Esophagus squamous epithelium (tissue), 5 donors: ENCODE data around the gene KBTBD12. TPM values are rescaled to one million over a fixed set of nuclear protein-coding genes. Genes with fewer than 3 reads are reported as not detected.

ENCODE experiments used
- DNase-seq: peaks from one replicate; lab custom pipeline; 2025; lab: John Stamatoyannopoulos, UW
- H3K27ac ChIP-seq, 4 donors: fragments of 200-600 bp; sonication (generic); one replicate each; pipeline ENCODE4 v1.5.1; 2016 to 2019; ENCODE audit warnings: mild to moderate bottlenecking in 1 of 4
- H3K27me3 ChIP-seq, 4 donors: fragments of 200-600 bp; sonication (generic); 1 replicate in 3 of 4; 2 replicates in 1 of 4; pipeline versions ENCODE4 v1.5.1 to v1.6.0; 2017 to 2021; ENCODE audit warnings: antibody characterized with exemption in 1 of 4
- H3K36me3 ChIP-seq, 3 donors: fragments of 200-600 bp; sonication (generic); one replicate each; pipeline ENCODE4 v1.5.1; 2016 to 2019
- H3K4me1 ChIP-seq, 3 donors: fragments of 200-600 bp; sonication (generic); one replicate each; pipeline ENCODE4 v1.5.1; 2017 to 2019
- H3K4me3 ChIP-seq, 4 donors: fragments of 200-600 bp; sonication (generic); 1 replicate in 3 of 4; 2 replicates in 1 of 4; pipeline ENCODE4 v1.5.1; 2016 to 2019; ENCODE audit warnings: mild to moderate bottlenecking in 2 of 4, moderate library complexity in 1 of 4
- H3K9me3 ChIP-seq, 3 donors: fragments of 200-600 bp; sonication (generic); one replicate each; pipeline ENCODE4 v1.5.1; 2016 to 2019
- POLR2A ChIP-seq, 4 donors: fragments of 450-650 bp; IDR thresholded peaks; one replicate each; pipeline ENCODE4 v1.6.1; 2017; ENCODE audit warnings: antibody characterized with exemption in 4 of 4, mild to moderate bottlenecking in 4 of 4, moderate library complexity in 3 of 4
- WGBS, 2 donors: methylation state at CpG; one replicate each; pipeline ENCODE4 v1.1.5; 2018; 5-methylcytosine and 5-hydroxymethylcytosine counted together
- intact Hi-C: fragments of 100-400 bp; cut with DNase I; formaldehyde crosslinking; loops from one replicate; pipeline ENCODE4 v1.15.0; 2022
- total RNA-seq, 4 donors: library from RNA; depleted of rRNA; stranded (reverse); fragments of >200 nt; gene quantifications; one replicate each; pipeline ENCODE4 v1.1.0, GENCODE V29; 2016
- TF ChIP-seq, protein P1 (sequence below), 6 experiments: fragments of 450-650 bp in 4 of 6; fragments of 200-600 bp in 2 of 6; sonication (generic) in 2 of 6; IDR thresholded peaks; one replicate each; pipeline ENCODE4 v1.5.1; 2016 to 2019; ENCODE audit warnings: antibody characterized with exemption in 6 of 6, mild to moderate bottlenecking in 4 of 6, moderate library complexity in 4 of 6
- donor health status: DM: yes; HTN: yes; CAD: no.

KBTBD12 gene
- total RNA-seq, 4 donors from 2014 or later = 0.38 TPM; not detected in 2

DNA sequence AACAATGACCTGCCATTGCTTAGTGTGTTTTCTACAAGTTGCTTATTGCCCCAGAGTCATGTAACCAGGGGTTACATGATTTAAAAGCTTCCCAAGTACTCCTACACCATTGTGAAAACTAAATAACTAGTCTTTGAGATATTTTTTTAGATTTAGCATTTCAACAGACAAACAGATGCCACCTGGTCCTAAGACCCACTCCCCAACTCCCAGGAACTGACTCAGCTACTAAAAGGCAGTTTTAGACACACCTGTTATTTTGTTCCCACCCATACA, 28.1 kb upstream of the KBTBD12 start:
- no peak overlapping the region for H3K27ac ChIP-seq
- intact Hi-C loops = no loop called here
- TF ChIP-seq, protein P1, sequence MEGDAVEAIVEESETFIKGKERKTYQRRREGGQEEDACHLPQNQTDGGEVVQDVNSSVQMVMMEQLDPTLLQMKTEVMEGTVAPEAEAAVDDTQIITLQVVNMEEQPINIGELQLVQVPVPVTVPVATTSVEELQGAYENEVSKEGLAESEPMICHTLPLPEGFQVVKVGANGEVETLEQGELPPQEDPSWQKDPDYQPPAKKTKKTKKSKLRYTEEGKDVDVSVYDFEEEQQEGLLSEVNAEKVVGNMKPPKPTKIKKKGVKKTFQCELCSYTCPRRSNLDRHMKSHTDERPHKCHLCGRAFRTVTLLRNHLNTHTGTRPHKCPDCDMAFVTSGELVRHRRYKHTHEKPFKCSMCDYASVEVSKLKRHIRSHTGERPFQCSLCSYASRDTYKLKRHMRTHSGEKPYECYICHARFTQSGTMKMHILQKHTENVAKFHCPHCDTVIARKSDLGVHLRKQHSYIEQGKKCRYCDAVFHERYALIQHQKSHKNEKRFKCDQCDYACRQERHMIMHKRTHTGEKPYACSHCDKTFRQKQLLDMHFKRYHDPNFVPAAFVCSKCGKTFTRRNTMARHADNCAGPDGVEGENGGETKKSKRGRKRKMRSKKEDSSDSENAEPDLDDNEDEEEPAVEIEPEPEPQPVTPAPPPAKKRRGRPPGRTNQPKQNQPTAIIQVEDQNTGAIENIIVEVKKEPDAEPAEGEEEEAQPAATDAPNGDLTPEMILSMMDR (IDR thresholded peaks at IDR 0.05) = no peak
- TF ChIP-seq POLR2A (IDR thresholded peaks at IDR 0.05) = no peak
- H3K36me3 ChIP-seq = no peaks in the 10 kb centered on the region
- peaks cover 0 to 14% (median 12%) of the 10 kb centered on the region in 3 donors for H3K9me3 ChIP-seq
- H3K27me3 ChIP-seq = no peaks in the 10 kb centered on the region
- H3K4me1 ChIP-seq = peaks cover 0 to 28% (median 0%) of the 10 kb centered on the region in 3 donors
- no peak overlapping the region for H3K4me3 ChIP-seq
- DNase-seq = no peak

DNA sequence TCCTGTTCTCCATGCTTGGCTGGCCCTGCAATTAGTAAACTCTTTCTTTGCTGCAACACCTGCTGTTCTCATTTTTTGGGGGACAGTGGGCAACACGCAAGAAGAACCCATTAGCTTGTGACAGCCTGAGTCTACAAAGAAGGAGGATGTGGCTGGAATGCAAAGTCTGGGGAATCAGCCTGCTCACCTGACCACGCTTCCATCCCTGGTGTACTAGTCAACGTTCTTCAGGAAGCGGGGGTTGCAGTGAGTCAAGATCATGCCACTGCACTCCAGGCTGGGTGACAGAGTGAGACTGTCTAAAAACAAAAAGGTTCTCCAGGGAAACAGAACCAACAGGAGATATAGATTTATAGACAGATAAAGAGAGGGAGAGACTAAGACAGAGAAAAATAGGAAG, 27.7 kb upstream of the KBTBD12 start:
- 70 to 74% methylated on average over 3 to 4 of the region's 4 CpGs for WGBS, 2 donors
- no peak for DNase-seq
- intact Hi-C loops = no loop called here
- peaks cover 0 to 19% (median 14%) of the 10 kb centered on the region in 3 donors for H3K9me3 ChIP-seq
- no peak for TF ChIP-seq POLR2A (IDR thresholded peaks at IDR 0.05)
- TF ChIP-seq, protein P1 (IDR thresholded peaks at IDR 0.05) = no peak
- H3K4me1 ChIP-seq = peaks cover 0 to 28% (median 0%) of the 10 kb centered on the region in 3 donors
- H3K27me3 ChIP-seq = no peaks in the 10 kb centered on the region
- H3K27ac ChIP-seq = no peak overlapping the region
- no peaks in the 10 kb centered on the region for H3K36me3 ChIP-seq
- no peak overlapping the region for H3K4me3 ChIP-seq

DNA sequence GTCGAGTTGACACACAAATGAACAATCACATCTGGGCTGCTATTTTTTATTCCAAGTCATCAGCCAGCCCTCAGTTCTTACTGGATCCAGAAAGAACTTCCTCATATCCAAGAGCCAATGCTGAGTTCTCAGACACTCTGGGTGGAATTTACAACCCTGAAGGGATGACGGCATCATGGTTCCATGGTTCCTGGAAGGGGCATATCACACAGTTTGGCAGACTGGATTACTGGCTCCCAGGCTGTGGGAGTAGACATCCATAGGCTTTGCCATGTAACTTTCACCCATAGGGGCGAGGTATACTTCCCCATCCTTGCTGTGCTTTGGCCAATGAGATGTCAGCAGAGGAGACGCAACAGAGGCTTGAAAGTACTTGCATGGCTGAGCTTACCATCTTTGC, 26.9 kb upstream of the KBTBD12 start:
- no peak overlapping the region for H3K4me3 ChIP-seq
- DNase-seq = no peak
- no peaks in the 10 kb centered on the region for H3K36me3 ChIP-seq
- 93 to 96% methylated on average over 2 to 4 of the region's 4 CpGs for WGBS, 2 donors
- peaks cover 0 to 28% (median 0%) of the 10 kb centered on the region in 3 donors for H3K4me1 ChIP-seq
- H3K27ac ChIP-seq = peak overlapping the region in 1 of 4 donors; percentile 77
- TF ChIP-seq, protein P1 (IDR thresholded peaks at IDR 0.05) = no peak
- no peak for TF ChIP-seq POLR2A (IDR thresholded peaks at IDR 0.05)
- H3K27me3 ChIP-seq = no peaks in the 10 kb centered on the region
- intact Hi-C loops = no loop called here
- peaks cover 0 to 20% (median 14%) of the 10 kb centered on the region in 3 donors for H3K9me3 ChIP-seq

DNA sequence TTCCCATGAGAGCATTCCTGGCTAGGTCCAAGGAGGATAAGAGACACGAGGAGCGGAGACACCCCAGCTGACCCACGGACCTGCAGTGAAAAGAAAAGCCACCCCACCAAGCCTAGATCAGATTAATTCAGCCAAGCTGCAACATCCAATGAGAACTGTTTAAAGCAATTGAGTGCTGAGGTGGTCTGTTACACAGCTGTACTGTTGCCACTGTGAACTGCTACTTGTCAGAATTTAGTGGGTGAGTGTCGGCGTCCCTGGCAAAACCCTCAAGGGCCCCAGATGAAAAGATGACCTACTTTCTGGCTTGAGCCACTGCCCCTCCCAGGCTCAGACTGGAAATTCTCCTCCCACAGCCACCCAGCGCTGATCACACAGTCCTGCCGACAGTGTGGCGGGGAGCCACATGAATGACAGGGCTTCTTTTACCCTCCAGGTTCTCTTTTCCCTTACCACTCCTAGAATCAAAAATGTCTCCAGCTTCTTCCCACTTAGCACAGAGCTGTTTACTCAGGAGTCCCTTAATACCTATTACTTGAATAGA, 26.4 kb upstream of the KBTBD12 start:
- H3K36me3 ChIP-seq = no peaks in the 10 kb centered on the region
- intact Hi-C loops = no loop called here
- peak overlapping the region; percentile 17 to 77 (median 70) for H3K27ac ChIP-seq

DNA sequence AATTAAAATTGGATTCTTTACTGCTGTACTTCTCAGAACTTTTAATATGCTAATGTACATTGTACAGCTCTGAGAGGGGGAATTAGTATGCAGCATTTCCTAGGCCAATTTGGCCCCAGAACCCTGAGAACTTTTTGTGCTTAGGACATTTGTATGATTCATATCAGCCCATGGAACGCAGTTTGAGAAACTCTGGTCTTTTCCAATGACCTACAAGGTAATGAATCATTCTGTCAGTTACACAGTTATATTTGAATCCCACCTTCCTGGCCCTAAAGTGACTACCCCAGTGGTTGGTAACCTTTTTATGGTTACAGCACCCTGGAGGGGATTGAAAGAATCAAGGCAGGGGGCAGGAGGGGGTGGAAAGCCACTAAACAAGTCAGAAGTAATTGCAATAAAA, 25.6 kb upstream of the KBTBD12 start:
- Histone ChIP-seq H3K36me3 (no peaks in the 10 kb centered on the region), H3K27me3 (no peaks in the 10 kb centered on the region), H3K4me1 (peaks cover 0 to 28% (median 0%) of the 10 kb centered on the region in 3 donors), H3K9me3 (peaks cover 0 to 20% (median 14%) of the 10 kb centered on the region in 3 donors), H3K27ac (peak overlapping the region; percentile 17 to 77 (median 70)), H3K4me3 (no peak overlapping the region)
- no peak for DNase-seq
- WGBS, 2 donors = 40 to 43% methylated on average over 1 of the region's 1 CpG
- intact Hi-C loops = no loop called here
- TF ChIP-seq, protein P1 (IDR thresholded peaks at IDR 0.05) = no peak
- no peak for TF ChIP-seq POLR2A (IDR thresholded peaks at IDR 0.05)

More for the DNA sequence above, 26.4 kb upstream of the KBTBD12 start:
- no peaks in the 10 kb centered on the region for H3K27me3 ChIP-seq
- peaks cover 0 to 28% (median 0%) of the 10 kb centered on the region in 3 donors for H3K4me1 ChIP-seq
- H3K9me3 ChIP-seq = peaks cover 0 to 20% (median 14%) of the 10 kb centered on the region in 3 donors
- TF ChIP-seq POLR2A (IDR thresholded peaks at IDR 0.05) = no peak
- no peak overlapping the region for H3K4me3 ChIP-seq
- DNase-seq = no peak
- 65 to 77% methylated on average over 8 of the region's 8 CpGs for WGBS, 2 donors
